Colonic mucosa (tissue), 4 donors: Measurements from ENCODE around the gene IL1R2. TPM values are rescaled to one million over a fixed set of nuclear protein-coding genes. Genes with fewer than 3 reads are reported as not detected.

Source experiments
- DNase-seq: peaks from one replicate; pipeline ENCODE4 v3.0.0-alpha.2; 2020
- H3K27ac ChIP-seq: fragments of 200-600 bp; one replicate; pipeline ENCODE4 v1.8.0; 2021
- H3K27me3 ChIP-seq: fragments of 200-600 bp; one replicate; pipeline ENCODE4 v1.8.0; 2021
- H3K36me3 ChIP-seq: fragments of 200-600 bp; one replicate; pipeline ENCODE4 v1.8.0; 2021
- H3K4me1 ChIP-seq: fragments of 200-600 bp; one replicate; pipeline ENCODE4 v1.8.0; 2021; ENCODE audit warnings: mild to moderate bottlenecking
- H3K4me3 ChIP-seq: fragments of 200-600 bp; one replicate; pipeline ENCODE4 v1.8.0; 2021
- H3K9ac ChIP-seq, 2 donors: one replicate each; pipeline ENCODE4 v1.7.0; 2013; ENCODE audit warnings: control low read depth in 2 of 2, low read depth in 2 of 2, low read length in 2 of 2
- H3K9me3 ChIP-seq: fragments of 200-600 bp; one replicate; pipeline ENCODE4 v1.8.0; 2021
- CTCF ChIP-seq: fragments of 200-600 bp; IDR thresholded peaks from one replicate; pipeline ENCODE4 v1.8.0; 2022; ENCODE audit warnings: antibody characterized with exemption, mild to moderate bottlenecking
- intact Hi-C: fragments of 100-400 bp; cut with DNase I; formaldehyde crosslinking; loops from one replicate; pipeline ENCODE4 v1.14.1; 2022
- total RNA-seq, 2 donors: library from RNA; stranded (reverse); fragmentation: NEBNext Ultra II Directional in 1 of 2; extraction: Animal tissue kit (Norgen Biotek cat#: 25700) in 1 of 2; gene quantifications; one replicate each; pipeline ENCODE4 v1.2.1, GENCODE V29; 2021
- donor health status: healthy.
- donor health status: DM: no; HTN: no; CAD: no.
- donor health status: DM: no; HTN: no; CAD: no.

Gene IL1R2
- total RNA-seq, 2 donors from 2014 or later: 50.1 to 152 TPM

GRCh38 chr2:102021779-102022178 is 30.0 kb downstream of the IL1R2 start:
- Histone ChIP-seq H3K27ac (peak overlapping the region; percentile 6), H3K9ac (no peak overlapping the region), H3K9me3 (no peaks in the 10 kb centered on the region), H3K4me3 (no peak overlapping the region), H3K36me3 (no peaks in the 10 kb centered on the region), H3K27me3 (no peaks in the 10 kb centered on the region), H3K4me1 (no peaks in the 10 kb centered on the region)
- DNase-seq: no peak
- intact Hi-C loops: loop anchor here (2.0 to 10.0 kb wide), 3 partner anchors 146 to 433 kb away; no protein-coding TSS in a partner anchor
- TF ChIP-seq CTCF: no peak

- no peaks in the 10 kb centered on the region for H3K36me3 ChIP-seq
- no peaks in the 10 kb centered on the region for H3K27me3 ChIP-seq
- no peak overlapping the region for H3K4me3 ChIP-seq
- no peak for TF ChIP-seq CTCF
- H3K27ac ChIP-seq: no peak overlapping the region
- intact Hi-C loops: loop anchor here (5.0 to 10.0 kb wide), 2 partner anchors 144 to 432 kb away; no protein-coding TSS in a partner anchor
- H3K4me1 ChIP-seq: no peaks in the 10 kb centered on the region
- no peak for DNase-seq
- no peaks in the 10 kb centered on the region for H3K9me3 ChIP-seq
- no peak overlapping the region for H3K9ac ChIP-seq
These were observed 31.3 kb downstream of the IL1R2 start for GRCh38 chr2:102022884-102023539.

- DNase-seq: no peak
- no peaks in the 10 kb centered on the region for H3K9me3 ChIP-seq
- no peak overlapping the region for H3K4me3 ChIP-seq
- no peak for TF ChIP-seq CTCF
- H3K36me3 ChIP-seq: no peaks in the 10 kb centered on the region
- no peaks in the 10 kb centered on the region for H3K27me3 ChIP-seq
- H3K9ac ChIP-seq: no peak overlapping the region
- no peaks in the 10 kb centered on the region for H3K4me1 ChIP-seq
- intact Hi-C loops: loop anchor here (5.0 to 10.0 kb wide), 2 partner anchors 143 to 430 kb away; no protein-coding TSS in a partner anchor
- no peak overlapping the region for H3K27ac ChIP-seq
These were observed 32.6 kb downstream of the IL1R2 start for GRCh38 chr2:102024410-102024809.

GRCh38 chr2:102025016-102025501 is 33.3 kb downstream of the IL1R2 start:
- Histone ChIP-seq H3K4me1 (no peaks in the 10 kb centered on the region), H3K36me3 (no peaks in the 10 kb centered on the region), H3K4me3 (no peak overlapping the region), H3K27ac (no peak overlapping the region), H3K9me3 (no peaks in the 10 kb centered on the region), H3K27me3 (no peaks in the 10 kb centered on the region), H3K9ac (no peak overlapping the region)
- no peak for TF ChIP-seq CTCF
- intact Hi-C loops: loop anchor here (10.0 kb wide), 1 partner anchor 430 kb away; no protein-coding TSS in a partner anchor
- no peak for DNase-seq

GRCh38 chr2:102025583-102026267 is 34.0 kb downstream of the IL1R2 start:
- H3K27ac ChIP-seq: no peak overlapping the region
- H3K4me3 ChIP-seq: no peak overlapping the region
- no peaks in the 10 kb centered on the region for H3K36me3 ChIP-seq
- intact Hi-C loops: loop anchor here (10.0 kb wide), 1 partner anchor 429 kb away; no protein-coding TSS in a partner anchor
- DNase-seq: no peak
- H3K4me1 ChIP-seq: no peaks in the 10 kb centered on the region
- no peaks in the 10 kb centered on the region for H3K9me3 ChIP-seq
- no peak overlapping the region for H3K9ac ChIP-seq
- TF ChIP-seq CTCF: no peak
- no peaks in the 10 kb centered on the region for H3K27me3 ChIP-seq
